Choroid plexus epithelial cell (primary cell): ENCODE results near the gene POP4.

Experiments used
- DNase-seq: peaks from one replicate; pipeline ENCODE4 v3.0.0-alpha.2; 2010; ENCODE audit warnings: low read depth
- H3K4me3 ChIP-seq: 2 replicates; pipeline ENCODE4 v1.5.1; 2011; ENCODE audit warnings: low read depth, mild to moderate bottlenecking, control low read depth, low read length, moderate library complexity
- CTCF ChIP-seq: conservative IDR thresholded peaks from 2 replicates; pipeline ENCODE4 v1.5.1; 2011; ENCODE audit warnings: low read depth, mild to moderate bottlenecking, control low read depth, inconsistent platforms, low read length, moderate library complexity

POP4 gene

GRCh38 chr19:29641597-29641996, 35.5 kb downstream of the POP4 start:
- no peak for TF ChIP-seq CTCF
- no peak for DNase-seq
- H3K4me3 ChIP-seq = no peak overlapping the region

- no peak for DNase-seq
- H3K4me3 ChIP-seq = no peak overlapping the region
- TF ChIP-seq CTCF = no peak
Observed at GRCh38 chr19:29643361-29643935, 37.4 kb downstream of the POP4 start.

GRCh38 chr19:29644210-29644609, 38.1 kb downstream of the POP4 start:
- DNase-seq = no peak
- no peak overlapping the region for H3K4me3 ChIP-seq
- no peak for TF ChIP-seq CTCF

GRCh38 chr19:29645491-29645867, 39.4 kb downstream of the POP4 start:
- TF ChIP-seq CTCF = no peak
- DNase-seq = no peak
- no peak overlapping the region for H3K4me3 ChIP-seq

GRCh38 chr19:29645911-29646310, 39.8 kb downstream of the POP4 start:
- peak; percentile 55 for DNase-seq
- H3K4me3 ChIP-seq = no peak overlapping the region
- no peak for TF ChIP-seq CTCF

GRCh38 chr19:29650772-29651387, 44.8 kb downstream of the POP4 start:
- DNase-seq = no peak
- H3K4me3 ChIP-seq = no peak overlapping the region
- no peak for TF ChIP-seq CTCF
